Small intestine (tissue), 7 donors: ENCODE measurements around the gene LIMK1. TPM values are rescaled to one million over a fixed set of nuclear protein-coding genes. Genes with fewer than 3 reads are reported as not detected.

Experiments used
- DNase-seq, 2 donors: peaks; one replicate each; pipeline versions ENCODE4 v3.0.0 to v3.0.0-alpha.2; 2013
- FAIRE-seq: peaks from 2 replicates; lab custom pipeline; 2012; peaks lifted over from hg19 to GRCh38; lab: Jason Lieb, UNC
- H3K27ac ChIP-seq, 3 donors: one replicate each; pipeline ENCODE4 v1.5.1; 2013; ENCODE audit warnings: low read length in 2 of 3, mild to moderate bottlenecking in 2 of 3, control low read depth in 1 of 3, inconsistent platforms in 1 of 3, low read depth in 1 of 3, moderate library complexity in 1 of 3
- H3K27me3 ChIP-seq, 3 donors: one replicate each; pipeline ENCODE4 v1.6.1; 2013; ENCODE audit warnings: low read length in 3 of 3, inconsistent platforms in 1 of 3; ENCODE audit not compliant: control insufficient read depth in 3 of 3, insufficient read depth in 3 of 3
- H3K36me3 ChIP-seq, 3 donors: one replicate each; pipeline ENCODE4 v1.6.1; 2013; ENCODE audit warnings: low read length in 3 of 3, inconsistent platforms in 1 of 3, low read depth in 1 of 3, mild to moderate bottlenecking in 1 of 3, moderate library complexity in 1 of 3; ENCODE audit not compliant: control insufficient read depth in 3 of 3, insufficient read depth in 2 of 3
- H3K4me1 ChIP-seq, 3 donors: one replicate each; pipeline ENCODE4 v1.6.1; 2013; ENCODE audit warnings: low read length in 2 of 3, inconsistent platforms in 1 of 3, low read depth in 1 of 3, mild to moderate bottlenecking in 1 of 3, moderate library complexity in 1 of 3; ENCODE audit not compliant: control insufficient read depth in 3 of 3, insufficient read depth in 2 of 3
- H3K4me3 ChIP-seq, 3 donors: one replicate each; pipeline ENCODE4 v1.5.1; 2013; ENCODE audit warnings: low read length in 3 of 3, control low read depth in 1 of 3, inconsistent platforms in 1 of 3, low read depth in 1 of 3, mild to moderate bottlenecking in 1 of 3, moderate library complexity in 1 of 3
- H3K9me3 ChIP-seq, 2 donors: one replicate each; pipeline ENCODE4 v1.6.1; 2013; ENCODE audit warnings: low read depth in 1 of 2, low read length in 1 of 2; ENCODE audit not compliant: control insufficient read depth in 2 of 2, insufficient read depth in 1 of 2
- WGBS, 3 donors: extraction: QIAGEN DNeasy Blood & Tissue Kit; methylation state at CpG; one replicate each; pipeline ENCODE4 v1.1.7; 2013; 5-methylcytosine and 5-hydroxymethylcytosine counted together
- polyA plus RNA-seq, 4 donors: library from polyadenylated mRNA; stranded (reverse) in 3 of 4; unstranded in 1 of 4; fragments of 200-250 nt in 3 of 4; fragments of 120-200 nt in 1 of 4; gene quantifications; one replicate each; pipeline versions ENCODE4 v1.2.1 to v1.2.3, GENCODE V29; 2013
- donor health status: healthy with polysubstance abuse.
- donor health status: control.
- donor health status: control.
- donor health status: Bipolar disorder and iron deficiency.
- donor health status: healthy.

Gene LIMK1
- polyA plus RNA-seq, 4 donors: 2.0 to 8.7 (median 7.0) TPM

DNA sequence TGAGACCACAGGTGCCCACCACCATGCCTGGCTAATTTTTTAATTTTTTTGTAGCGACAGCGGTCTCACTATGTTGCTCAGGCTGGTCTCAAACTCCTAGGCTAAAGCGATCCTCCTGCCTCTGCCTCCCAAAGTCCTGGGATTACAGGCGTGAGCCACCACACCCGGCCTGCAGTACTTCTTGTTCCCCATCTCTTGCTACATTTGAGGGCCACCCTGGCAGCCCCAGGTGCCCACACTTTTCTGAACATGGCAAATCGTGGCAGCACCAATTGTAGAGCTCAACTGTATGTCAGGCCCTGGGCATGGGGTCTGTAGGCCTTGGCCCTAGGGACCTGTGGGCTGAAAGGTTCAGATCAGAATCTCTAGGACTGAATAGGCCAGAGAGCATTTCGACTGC lies 25.1 kb upstream of the LIMK1 start:
- Histone ChIP-seq H3K27ac (no peak overlapping the region), H3K9me3 (no peaks in the 10 kb centered on the region), H3K27me3 (peaks cover 0 to 6% (median 0%) of the 10 kb centered on the region in 3 donors), H3K36me3 (peaks cover 0 to 24% (median 0%) of the 10 kb centered on the region in 3 donors), H3K4me3 (no peak overlapping the region), H3K4me1 (peaks cover 0 to 10% (median 5%) of the 10 kb centered on the region in 3 donors)
- 84 to 89% (median 86%) methylated on average over 7 of the region's 7 CpGs for WGBS, 3 donors
- DNase-seq (no peak), FAIRE-seq (no peak)

DNA sequence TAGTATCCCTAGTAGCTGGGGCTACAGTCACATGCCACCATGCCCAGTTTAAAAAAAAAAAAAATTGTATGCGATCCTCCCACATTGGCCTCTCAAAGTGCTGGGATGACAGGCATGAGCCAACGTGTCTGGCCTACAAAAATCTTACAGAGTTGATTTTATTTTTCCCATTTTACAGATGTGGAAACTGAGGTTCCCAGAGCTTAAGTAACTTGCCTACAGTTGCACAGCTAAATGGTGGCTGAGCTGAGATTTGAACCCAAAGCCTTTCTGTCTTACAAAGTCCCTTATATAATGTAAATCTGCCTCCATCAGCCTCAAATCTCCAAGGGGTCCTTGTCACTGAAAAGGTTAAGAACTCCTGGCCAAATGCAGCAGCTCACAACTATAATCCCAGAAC lies 24.6 kb upstream of the LIMK1 start:
- H3K27ac ChIP-seq: no peak overlapping the region
- FAIRE-seq (no peak), DNase-seq (no peak)
- H3K9me3 ChIP-seq: no peaks in the 10 kb centered on the region
- peaks cover 0 to 27% (median 0%) of the 10 kb centered on the region in 3 donors for H3K36me3 ChIP-seq
- H3K4me3 ChIP-seq: no peak overlapping the region
- peaks cover 0 to 10% (median 5%) of the 10 kb centered on the region in 3 donors for H3K4me1 ChIP-seq
- peaks cover 0 to 6% (median 0%) of the 10 kb centered on the region in 3 donors for H3K27me3 ChIP-seq
- WGBS, 3 donors: 71 to 82% (median 73%) methylated on average over 2 of the region's 2 CpGs

DNA sequence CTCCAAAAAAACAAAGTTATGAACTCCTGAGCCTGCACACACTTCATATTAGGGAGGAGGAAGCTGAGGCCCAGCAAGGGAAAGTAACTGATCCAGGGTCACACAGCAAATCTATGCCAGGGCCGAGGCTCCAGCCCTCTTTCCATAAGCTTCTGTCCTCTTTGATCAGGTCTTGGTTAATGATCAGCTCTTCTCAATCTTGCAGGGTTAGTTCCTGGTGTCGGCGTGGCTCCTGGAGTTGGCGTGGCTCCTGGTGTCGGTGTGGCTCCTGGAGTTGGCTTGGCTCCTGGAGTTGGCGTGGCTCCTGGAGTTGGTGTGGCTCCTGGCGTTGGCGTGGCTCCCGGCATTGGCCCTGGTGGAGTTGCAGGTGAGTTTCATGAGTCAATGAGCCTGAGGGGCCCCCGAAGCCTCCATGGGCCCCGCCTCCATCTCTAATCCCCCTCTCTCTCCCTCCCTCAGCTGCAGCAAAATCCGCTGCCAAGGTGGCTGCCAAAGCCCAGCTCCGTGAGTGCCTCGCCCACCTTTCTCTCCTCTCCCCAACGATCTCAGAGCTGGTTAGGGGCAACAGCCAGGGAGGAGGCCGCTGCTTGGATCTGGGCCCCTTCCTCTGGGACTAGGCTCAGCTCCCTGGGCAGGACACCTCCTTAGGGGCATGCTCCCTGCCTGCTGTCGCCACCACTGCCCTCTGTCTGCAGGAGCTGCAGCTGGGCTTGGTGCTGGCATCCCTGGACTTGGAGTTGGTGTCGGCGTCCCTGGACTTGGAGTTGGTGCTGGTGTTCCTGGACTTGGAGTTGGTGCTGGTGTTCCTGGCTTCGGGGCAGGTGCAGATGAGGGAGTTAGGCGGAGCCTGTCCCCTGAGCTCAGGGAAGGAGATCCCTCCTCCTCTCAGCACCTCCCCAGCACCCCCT lies 23.7 kb upstream of the LIMK1 start:
- peak overlapping the region in 1 of 3 donors; percentile 10 for H3K4me3 ChIP-seq
- WGBS, 3 donors: 13 to 63% (median 33%) methylated on average over 20 to 21 of the region's 21 CpGs
- peaks cover 0 to 10% (median 5%) of the 10 kb centered on the region in 3 donors for H3K4me1 ChIP-seq
- H3K27ac ChIP-seq: peak overlapping the region in 1 of 3 donors; percentile 35
- no peak for FAIRE-seq
- no peaks in the 10 kb centered on the region for H3K9me3 ChIP-seq
- peaks cover 0 to 6% (median 0%) of the 10 kb centered on the region in 3 donors for H3K27me3 ChIP-seq
- DNase-seq: peak; percentile 49 to 95
- peaks cover 0 to 25% (median 0%) of the 10 kb centered on the region in 3 donors for H3K36me3 ChIP-seq

DNA sequence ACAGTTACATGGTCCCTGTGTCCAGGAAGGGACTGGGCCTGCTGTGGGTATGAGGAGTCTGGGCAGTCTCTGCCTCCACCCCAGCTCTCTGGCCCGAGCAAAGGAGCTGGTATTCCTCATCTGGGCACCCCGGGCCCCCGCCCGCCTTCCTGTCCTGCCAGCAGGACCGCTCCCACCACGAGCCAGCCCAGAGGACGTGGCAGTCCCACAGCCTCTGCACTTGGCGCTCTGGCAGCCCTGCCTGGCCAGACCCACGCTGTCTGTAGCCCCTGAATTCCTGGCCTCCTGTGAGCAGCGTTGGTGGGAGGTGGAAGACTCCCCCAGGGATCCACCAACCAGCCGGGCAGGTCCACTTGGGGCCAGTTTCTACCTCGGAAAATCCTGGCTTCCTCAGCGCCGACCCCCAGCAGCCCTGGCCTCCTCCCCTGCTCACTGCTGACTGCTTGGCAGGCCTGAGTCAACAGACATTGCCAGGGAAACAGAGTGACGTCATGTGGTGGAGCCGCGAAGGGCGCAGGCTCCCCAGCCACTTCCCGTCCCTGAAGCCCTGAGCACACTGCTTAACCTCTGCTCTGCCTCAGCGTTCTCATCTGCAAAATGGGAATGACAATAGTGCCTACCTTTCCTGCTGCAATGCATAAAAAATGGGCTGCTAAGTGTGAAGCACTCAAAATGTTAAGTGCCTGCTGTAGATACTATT lies 21.6 kb upstream of the LIMK1 start:
- WGBS, 3 donors: 23 to 34% (median 26%) methylated on average over 20 of the region's 20 CpGs
- H3K27ac ChIP-seq: peak overlapping the region; percentile 15 to 89 (median 62)
- H3K4me3 ChIP-seq: no peak overlapping the region
- peaks cover 0 to 32% (median 0%) of the 10 kb centered on the region in 3 donors for H3K36me3 ChIP-seq
- no peaks in the 10 kb centered on the region for H3K9me3 ChIP-seq
- no peak for FAIRE-seq
- peaks cover 0 to 6% (median 0%) of the 10 kb centered on the region in 3 donors for H3K27me3 ChIP-seq
- DNase-seq: peak; percentile 78 to 83
- H3K4me1 ChIP-seq: peaks cover 0 to 10% (median 5%) of the 10 kb centered on the region in 3 donors

DNA sequence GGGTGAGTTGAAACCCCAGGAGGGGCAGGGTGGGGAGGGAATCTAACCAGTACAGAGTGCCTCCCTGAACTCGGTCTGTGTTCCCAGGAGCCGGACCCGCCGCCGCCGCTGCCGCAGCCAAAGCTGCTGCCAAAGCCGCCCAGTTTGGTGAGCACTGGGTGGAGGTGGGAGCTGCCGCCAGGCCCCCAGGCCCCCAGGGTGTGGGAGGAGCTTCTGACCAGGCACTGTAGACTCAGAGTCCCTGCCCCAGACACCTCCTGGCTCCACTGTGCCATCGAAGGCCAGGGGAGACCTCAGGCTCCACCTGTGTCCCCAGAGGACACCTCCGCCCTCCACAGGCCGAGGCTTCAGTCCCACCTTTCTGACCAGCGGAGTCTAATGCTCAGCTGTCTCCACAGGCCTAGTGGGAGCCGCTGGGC lies 20.4 kb upstream of the LIMK1 start:
- Histone ChIP-seq H3K4me1 (peaks cover 0 to 10% (median 5%) of the 10 kb centered on the region in 3 donors), H3K27me3 (no peaks in the 10 kb centered on the region), H3K4me3 (no peak overlapping the region), H3K36me3 (peaks cover 0 to 32% (median 0%) of the 10 kb centered on the region in 3 donors), H3K27ac (no peak overlapping the region), H3K9me3 (no peaks in the 10 kb centered on the region)
- FAIRE-seq: no peak
- DNase-seq: no peak
- 91 to 95% (median 91%) methylated on average over 14 of the region's 14 CpGs for WGBS, 3 donors

DNA sequence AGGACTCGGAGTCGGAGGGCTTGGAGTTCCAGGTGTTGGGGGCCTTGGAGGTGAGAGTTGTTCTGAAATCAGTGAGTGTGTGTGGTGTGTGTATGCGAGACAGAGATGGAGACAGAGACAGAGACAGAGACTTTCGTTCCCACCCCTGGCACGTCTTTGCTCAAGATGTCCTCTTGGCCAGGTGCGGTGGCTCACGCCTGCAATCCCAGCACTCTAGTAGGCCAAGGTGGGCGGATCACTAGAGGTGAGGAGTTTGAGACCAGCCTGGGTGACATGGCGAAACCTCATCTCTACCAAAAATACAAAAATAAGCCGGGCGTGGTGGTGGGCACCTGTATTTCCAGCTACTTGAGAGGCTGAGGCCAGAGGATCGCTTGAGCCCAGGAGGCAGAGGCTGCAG lies 20.0 kb upstream of the LIMK1 start:
- H3K4me1 ChIP-seq: peaks cover 0 to 10% (median 5%) of the 10 kb centered on the region in 3 donors
- DNase-seq (no peak), FAIRE-seq (no peak)
- no peaks in the 10 kb centered on the region for H3K9me3 ChIP-seq
- WGBS, 3 donors: 91 to 94% (median 93%) methylated on average over 12 of the region's 12 CpGs
- no peak overlapping the region for H3K4me3 ChIP-seq
- no peaks in the 10 kb centered on the region for H3K27me3 ChIP-seq
- no peak overlapping the region for H3K27ac ChIP-seq
- peaks cover 0 to 30% (median 0%) of the 10 kb centered on the region in 3 donors for H3K36me3 ChIP-seq

DNA sequence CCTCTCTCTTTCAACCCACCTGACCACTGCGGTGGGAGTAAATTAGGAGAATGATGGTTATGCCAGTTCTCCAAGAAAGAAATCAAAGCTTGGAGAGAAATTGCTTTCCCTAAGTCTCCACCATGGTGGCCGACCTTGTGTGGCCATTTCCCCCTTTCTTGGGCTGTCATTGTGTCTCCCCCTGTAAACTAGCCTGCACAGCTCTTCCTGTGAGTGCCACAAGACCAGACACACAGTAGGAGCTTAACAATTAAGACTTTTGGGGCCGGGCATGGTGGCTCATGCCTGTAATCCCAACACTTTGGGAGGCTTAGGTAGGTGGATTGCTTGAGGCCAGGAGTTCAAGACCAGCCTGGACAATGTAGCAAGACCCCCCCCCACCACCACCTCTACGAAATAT lies 18.9 kb upstream of the LIMK1 start:
- 87 to 91% (median 87%) methylated on average over 4 of the region's 4 CpGs for WGBS, 3 donors
- H3K9me3 ChIP-seq: no peaks in the 10 kb centered on the region
- no peak for FAIRE-seq

DNA sequence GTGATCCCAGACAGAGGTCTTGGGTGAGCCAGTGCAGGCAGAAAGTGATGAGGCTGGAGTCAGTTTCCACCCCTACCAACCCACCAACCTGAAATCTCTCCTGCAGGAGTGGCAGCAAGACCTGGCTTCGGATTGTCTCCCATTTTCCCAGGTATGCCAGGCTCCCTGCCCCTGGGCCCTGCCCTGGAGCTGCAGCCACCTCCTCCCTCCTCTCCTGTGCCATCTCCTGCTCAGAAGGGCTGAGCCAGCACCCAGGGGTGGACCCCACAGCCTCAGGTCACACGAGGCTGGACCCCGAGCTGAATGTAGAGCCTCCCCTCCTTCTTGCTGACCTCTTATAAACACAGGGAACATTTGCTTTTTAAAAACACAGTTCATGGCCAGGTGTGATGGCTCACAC lies 17.0 kb upstream of the LIMK1 start:
- no peak overlapping the region for H3K27ac ChIP-seq

More for the DNA sequence above, 18.9 kb upstream of the LIMK1 start:
- DNase-seq: no peak
- Histone ChIP-seq H3K27me3 (no peaks in the 10 kb centered on the region), H3K4me1 (peaks cover 0 to 7% (median 5%) of the 10 kb centered on the region in 3 donors), H3K27ac (no peak overlapping the region), H3K36me3 (peaks cover 0 to 27% (median 0%) of the 10 kb centered on the region in 3 donors), H3K4me3 (no peak overlapping the region)

More for the DNA sequence above, 17.0 kb upstream of the LIMK1 start:
- H3K36me3 ChIP-seq: peaks cover 0 to 17% (median 0%) of the 10 kb centered on the region in 3 donors
- WGBS, 3 donors: 79 to 92% (median 84%) methylated on average over 3 of the region's 3 CpGs
- H3K9me3 ChIP-seq: no peaks in the 10 kb centered on the region
- no peak overlapping the region for H3K4me3 ChIP-seq
- peaks cover 0 to 5% (median 3%) of the 10 kb centered on the region in 3 donors for H3K4me1 ChIP-seq
- FAIRE-seq (no peak), DNase-seq (no peak)
- no peaks in the 10 kb centered on the region for H3K27me3 ChIP-seq
